Trophoblast cell (in vitro differentiated cells and primary cell): ENCODE measurements around the gene AGGF1.
A peak's percentile ranks its signal among the peaks of the same experiment; 100 is the strongest.
"Not testable (repeated sequence)": the region's sequence is repeated elsewhere in the genome, so short reads cannot be mapped to it uniquely, and the experiment has no call there.

ENCODE experiments used
- DNase-seq, 2 donors: peaks; one replicate each; pipeline ENCODE4 v3.0.0-alpha.2; 2016
- H2AFZ ChIP-seq: 2 replicates; pipeline ENCODE4 v1.6.1; 2013; ENCODE audit warnings: low read length, moderate library complexity, mild to moderate bottlenecking; ENCODE audit not compliant: insufficient read depth, poor library complexity
- H2AK5ac ChIP-seq: 2 replicates; pipeline ENCODE4 v1.6.1; 2013; ENCODE audit warnings: mild to moderate bottlenecking, low read length
- H2BK120ac ChIP-seq: 2 replicates; pipeline ENCODE4 v1.6.1; 2013; ENCODE audit warnings: low read length, mild to moderate bottlenecking, moderate library complexity; ENCODE audit not compliant: insufficient read depth, poor library complexity
- H2BK12ac ChIP-seq: 2 replicates; pipeline ENCODE4 v1.6.1; 2013; ENCODE audit warnings: mild to moderate bottlenecking, low read length, moderate library complexity
- H2BK5ac ChIP-seq: 2 replicates; pipeline ENCODE4 v1.6.1; 2013; ENCODE audit warnings: low read length, low read depth, moderate library complexity, mild to moderate bottlenecking; ENCODE audit not compliant: poor library complexity
- H3K14ac ChIP-seq: 2 replicates; pipeline ENCODE4 v1.6.1; 2013; ENCODE audit warnings: mild to moderate bottlenecking, low read length
- H3K18ac ChIP-seq: 2 replicates; pipeline ENCODE4 v1.6.1; 2013; ENCODE audit warnings: mild to moderate bottlenecking, low read length
- H3K23ac ChIP-seq: 2 replicates; pipeline ENCODE4 v1.6.1; 2013; ENCODE audit warnings: low read length
- H3K27ac ChIP-seq: 2 replicates; pipeline ENCODE4 v1.5.1; 2013; ENCODE audit warnings: low read depth, mild to moderate bottlenecking, inconsistent platforms, low read length, moderate library complexity
- H3K27me3 ChIP-seq: 2 replicates; pipeline ENCODE4 v1.6.1; 2013; ENCODE audit warnings: inconsistent platforms, mild to moderate bottlenecking, low read length, moderate library complexity; ENCODE audit not compliant: insufficient read depth
- H3K36me3 ChIP-seq, 2 experiments: 1 replicate in 1 of 2; 2 replicates in 1 of 2; pipeline ENCODE4 v1.6.1; 2013; ENCODE audit warnings: low read length in 2 of 2, mild to moderate bottlenecking in 2 of 2, moderate library complexity in 1 of 2; ENCODE audit not compliant: insufficient read depth in 2 of 2, control insufficient read depth in 1 of 2
- H3K4ac ChIP-seq: 2 replicates; pipeline ENCODE4 v1.6.1; 2013; ENCODE audit warnings: low read depth, mild to moderate bottlenecking, low read length, moderate library complexity
- H3K4me1 ChIP-seq, 2 experiments: 1 replicate in 1 of 2; 2 replicates in 1 of 2; pipeline ENCODE4 v1.6.1; 2013; ENCODE audit warnings: low read length in 2 of 2, mild to moderate bottlenecking in 2 of 2, moderate library complexity in 1 of 2; ENCODE audit not compliant: insufficient read depth in 2 of 2, control insufficient read depth in 1 of 2
- H3K4me2 ChIP-seq: 2 replicates; pipeline ENCODE4 v1.6.1; 2013; ENCODE audit warnings: inconsistent platforms, mild to moderate bottlenecking, low read length, moderate library complexity
- H3K4me3 ChIP-seq: 2 replicates; pipeline ENCODE4 v1.5.1; 2013; ENCODE audit warnings: mild to moderate bottlenecking, low read depth, low read length, inconsistent platforms
- H3K79me1 ChIP-seq: one replicate; pipeline ENCODE4 v1.6.1; 2013; ENCODE audit warnings: low read length
- H3K79me2 ChIP-seq: 2 replicates; pipeline ENCODE4 v1.6.1; 2013; ENCODE audit warnings: low read length, mild to moderate bottlenecking; ENCODE audit not compliant: control insufficient read depth, insufficient read depth, poor library complexity
- H3K9ac ChIP-seq: 2 replicates; pipeline ENCODE4 v1.6.1; 2013; ENCODE audit warnings: mild to moderate bottlenecking, low read length
- H3K9me3 ChIP-seq: 2 replicates; pipeline ENCODE4 v1.6.1; 2013; ENCODE audit warnings: low read depth, mild to moderate bottlenecking, control low read depth, inconsistent platforms, low read length; ENCODE audit not compliant: insufficient read depth
- H4K12ac ChIP-seq: 2 replicates; pipeline ENCODE4 v1.6.1; 2013; ENCODE audit warnings: low read depth, mild to moderate bottlenecking, low read length, moderate library complexity
- H4K8ac ChIP-seq: 2 replicates; pipeline ENCODE4 v1.6.1; 2013; ENCODE audit warnings: low read depth, mild to moderate bottlenecking, low read length, moderate library complexity
- H4K91ac ChIP-seq: one replicate; pipeline ENCODE4 v1.6.1; 2013; ENCODE audit warnings: low read depth, mild to moderate bottlenecking, low read length, moderate library complexity
- WGBS: extraction: QIAGEN DNeasy Blood & Tissue Kit; methylation state at CpG from one replicate; pipeline ENCODE4 v1.1.7; 2013; ENCODE audit warnings: missing lambda C conversion rate; ENCODE audit not compliant: insufficient read length, insufficient coverage; ENCODE audit errors: extremely low coverage; 5-methylcytosine and 5-hydroxymethylcytosine counted together

Gene AGGF1

DNA sequence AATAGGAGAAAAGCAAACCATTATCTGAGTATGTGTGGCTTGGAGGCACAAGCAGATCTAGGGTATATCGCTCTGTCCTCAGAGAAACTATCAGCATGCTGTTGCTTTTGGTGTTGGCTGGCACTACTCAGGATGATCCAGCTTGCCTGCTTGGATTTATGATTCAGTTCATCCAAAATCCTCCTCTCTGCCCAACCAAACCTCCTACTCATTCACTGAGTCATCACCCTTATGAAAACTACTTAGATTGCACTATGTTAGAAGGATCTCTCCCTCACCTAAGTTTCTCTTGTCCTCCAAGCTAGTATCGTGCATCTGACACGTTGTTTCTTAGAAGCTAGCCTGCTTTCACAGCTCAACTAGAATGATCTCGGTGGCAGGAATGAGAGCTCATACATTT lies 71.1 kb downstream of the AGGF1 start:
- Histone ChIP-seq H2AK5ac (no peak overlapping the region), H3K79me1 (no peaks in the 10 kb centered on the region), H2BK5ac (no peak overlapping the region), H2BK12ac (no peak overlapping the region), H3K27me3 (no peaks in the 10 kb centered on the region), H3K18ac (no peak overlapping the region), H2AFZ (no peak overlapping the region), H3K27ac (no peak overlapping the region), H3K36me3 (no peaks in the 10 kb centered on the region), H3K9me3 (no peaks in the 10 kb centered on the region), H3K23ac (no peak overlapping the region), H3K4ac (no peak overlapping the region), H3K79me2 (no peaks in the 10 kb centered on the region), H4K8ac (no peak overlapping the region), H2BK120ac (no peak overlapping the region), H3K9ac (no peak overlapping the region), H3K4me3 (no peak overlapping the region), H3K14ac (no peak overlapping the region), H4K12ac (no peak overlapping the region), H3K4me2 (no peak overlapping the region), H3K4me1 (no peaks in the 10 kb centered on the region), H4K91ac (no peak overlapping the region)
- DNase-seq, result peak in 1 of 2 donors; percentile 2
- WGBS, result no CpG with 5 or more reads among the region's 4 CpGs

DNA sequence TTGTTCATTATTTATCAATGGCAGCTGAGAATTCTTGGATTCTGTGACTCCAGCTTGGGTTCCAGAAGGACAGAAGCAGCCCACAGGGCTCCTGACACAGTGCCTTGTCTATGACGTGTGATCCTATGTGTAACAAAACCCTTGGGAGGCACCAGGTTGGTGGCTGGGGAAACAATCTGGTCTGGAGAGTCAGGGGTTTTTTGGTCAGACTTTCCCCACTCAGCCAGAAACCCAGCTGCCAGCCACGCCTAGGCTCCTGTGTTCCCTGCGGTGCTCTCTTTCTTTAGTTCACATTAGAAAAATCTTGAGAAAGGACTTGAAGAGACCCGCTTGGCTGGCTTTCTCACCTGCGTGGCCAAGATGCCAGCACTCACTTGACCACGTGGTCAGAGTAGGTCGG lies 72.3 kb downstream of the AGGF1 start:
- Histone ChIP-seq H4K12ac (no peak overlapping the region), H3K4ac (no peak overlapping the region), H3K79me1 (no peaks in the 10 kb centered on the region), H3K9ac (no peak overlapping the region), H2BK12ac (no peak overlapping the region), H4K91ac (no peak overlapping the region), H3K4me3 (no peak overlapping the region), H3K4me1 (no peaks in the 10 kb centered on the region), H3K4me2 (no peak overlapping the region), H3K23ac (no peak overlapping the region), H3K14ac (no peak overlapping the region), H3K79me2 (no peaks in the 10 kb centered on the region), H3K27me3 (no peaks in the 10 kb centered on the region), H3K9me3 (no peaks in the 10 kb centered on the region), H3K36me3 (no peaks in the 10 kb centered on the region), H2BK120ac (no peak overlapping the region), H3K27ac (no peak overlapping the region), H2BK5ac (no peak overlapping the region), H2AK5ac (no peak overlapping the region), H3K18ac (no peak overlapping the region), H2AFZ (no peak overlapping the region), H4K8ac (no peak overlapping the region)
- DNase-seq, result no peak
- no CpG with 5 or more reads among the region's 7 CpGs for WGBS

DNA sequence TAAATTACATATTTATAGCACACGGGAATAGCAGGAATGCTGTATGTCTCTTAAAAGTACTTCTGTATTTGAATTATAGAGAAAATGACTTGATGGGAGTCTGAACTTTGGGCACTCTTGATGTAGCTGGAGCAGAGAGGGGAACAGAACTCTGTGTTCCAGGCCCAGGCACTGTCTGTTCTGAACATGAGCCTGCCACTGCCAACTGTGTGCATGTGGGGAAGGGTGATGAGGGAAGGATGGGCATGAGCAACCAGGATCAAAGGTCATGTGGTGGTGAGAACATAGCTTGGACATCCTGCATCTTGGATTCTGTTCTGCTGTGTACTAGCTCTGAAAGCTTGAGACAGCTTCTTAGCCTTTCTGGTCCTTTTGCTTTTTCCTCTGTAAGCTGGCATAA lies 73.3 kb downstream of the AGGF1 start:
- H3K79me2 ChIP-seq, result no peaks in the 10 kb centered on the region
- no peak overlapping the region for H2AK5ac ChIP-seq
- H3K18ac ChIP-seq, result no peak overlapping the region
- H3K4ac ChIP-seq, result no peak overlapping the region
- H4K12ac ChIP-seq, result no peak overlapping the region
- H3K79me1 ChIP-seq, result no peaks in the 10 kb centered on the region
- H2BK12ac ChIP-seq, result no peak overlapping the region
- H3K4me1 ChIP-seq, result no peaks in the 10 kb centered on the region
- no peaks in the 10 kb centered on the region for H3K9me3 ChIP-seq
- H2BK5ac ChIP-seq, result no peak overlapping the region
- H3K23ac ChIP-seq, result no peak overlapping the region
- H3K4me3 ChIP-seq, result no peak overlapping the region
- H3K27ac ChIP-seq, result no peak overlapping the region
- no peak overlapping the region for H2AFZ ChIP-seq
- no peak overlapping the region for H4K8ac ChIP-seq
- H3K36me3 ChIP-seq, result no peaks in the 10 kb centered on the region
- no peak overlapping the region for H3K14ac ChIP-seq
- H2BK120ac ChIP-seq, result no peak overlapping the region
- WGBS, result no CpG with 5 or more reads among the region's 1 CpG
- no peak overlapping the region for H3K9ac ChIP-seq
- H4K91ac ChIP-seq, result no peak overlapping the region
- DNase-seq, result no peak
- no peaks in the 10 kb centered on the region for H3K27me3 ChIP-seq
- H3K4me2 ChIP-seq, result no peak overlapping the region

DNA sequence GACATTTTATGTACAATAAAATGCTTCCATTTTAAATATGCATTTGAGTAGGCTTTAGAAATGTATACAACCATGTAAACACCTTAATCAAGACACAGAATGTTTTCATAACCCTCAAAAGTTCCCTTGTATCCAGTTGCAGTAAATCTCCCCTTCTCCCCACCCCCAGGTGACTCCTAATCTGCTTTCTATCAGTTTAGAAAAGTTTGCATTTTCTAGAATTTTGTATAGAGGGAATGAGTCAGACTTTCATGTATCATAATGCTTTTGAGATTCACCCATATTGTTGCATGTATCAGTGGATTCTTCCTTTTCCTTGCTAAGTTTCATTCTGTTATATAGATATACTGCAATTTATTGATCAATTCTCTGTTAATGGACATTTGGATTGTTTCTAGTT lies 74.6 kb downstream of the AGGF1 start:
- Histone ChIP-seq H3K9ac (no peak overlapping the region), H2AFZ (no peak overlapping the region), H3K4me3 (no peak overlapping the region), H2BK5ac (no peak overlapping the region), H3K14ac (no peak overlapping the region), H2BK12ac (no peak overlapping the region), H3K23ac (no peak overlapping the region), H3K79me1 (no peaks in the 10 kb centered on the region), H3K27ac (no peak overlapping the region), H2AK5ac (no peak overlapping the region), H4K8ac (no peak overlapping the region), H3K9me3 (no peaks in the 10 kb centered on the region), H3K79me2 (no peaks in the 10 kb centered on the region), H4K91ac (no peak overlapping the region), H3K36me3 (no peaks in the 10 kb centered on the region), H3K18ac (no peak overlapping the region), H3K4ac (no peak overlapping the region), H3K4me1 (no peaks in the 10 kb centered on the region), H2BK120ac (no peak overlapping the region), H3K4me2 (no peak overlapping the region), H3K27me3 (no peaks in the 10 kb centered on the region), H4K12ac (no peak overlapping the region)
- DNase-seq, result no peak

DNA sequence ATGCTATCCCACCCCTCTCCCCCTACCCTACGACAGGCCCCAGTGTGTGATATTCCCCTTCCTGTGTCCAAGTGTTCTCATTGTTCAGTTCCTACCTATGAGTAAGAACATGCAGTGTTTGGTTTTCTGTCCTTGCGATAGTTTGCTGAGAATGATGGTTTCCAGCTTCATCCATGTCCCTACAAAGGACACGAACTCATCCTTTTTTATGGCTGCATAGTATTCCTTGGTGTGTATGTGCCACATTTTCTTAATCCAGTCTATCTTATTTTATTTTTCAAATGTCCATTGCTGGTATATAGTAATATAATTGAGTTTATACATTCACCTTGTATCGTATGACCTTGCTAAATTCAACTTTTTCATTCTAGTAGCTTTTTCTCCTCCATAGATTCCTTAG lies 76.8 kb downstream of the AGGF1 start:
- H3K4ac ChIP-seq, H3K18ac ChIP-seq, H3K4me3 ChIP-seq, H4K12ac ChIP-seq, H3K27me3 ChIP-seq, H2BK5ac ChIP-seq, H2AK5ac ChIP-seq, H4K91ac ChIP-seq, H3K79me1 ChIP-seq, H3K4me1 ChIP-seq, H3K14ac ChIP-seq, H2BK120ac ChIP-seq, H3K79me2 ChIP-seq, H3K4me2 ChIP-seq, H3K9me3 ChIP-seq, H2BK12ac ChIP-seq, H3K27ac ChIP-seq, H3K23ac ChIP-seq, H3K9ac ChIP-seq, H2AFZ ChIP-seq, H4K8ac ChIP-seq, H3K36me3 ChIP-seq, DNase-seq: not testable (repeated sequence)
- no CpG with 5 or more reads among the region's 4 CpGs for WGBS
